Gastrocnemius medialis (tissue), 4 donors: ENCODE measurements around the gene S100A14. TPM values are rescaled to one million over a fixed set of nuclear protein-coding genes. Genes with fewer than 3 reads are reported as not detected.
A peak's percentile ranks its signal among the peaks of the same experiment; 100 is the strongest.

Experiments
- ATAC-seq, 2 donors: fragments of 150-250 bp; one replicate each; pipeline ENCODE4 v1.9.1; 2016
- DNase-seq, 2 donors: peaks; one replicate each; pipeline ENCODE4 v3.0.0-alpha.2; 2019
- H3K27ac ChIP-seq, 4 donors: fragments of 200-600 bp; sonication (generic); 1 replicate in 1 of 4; 2 replicates in 3 of 4; pipeline ENCODE4 v1.5.1; 2016 to 2018; ENCODE audit warnings: mild to moderate bottlenecking in 2 of 4, moderate library complexity in 1 of 4
- H3K27me3 ChIP-seq, 3 donors: fragments of 200-600 bp; sonication (generic) in 2 of 3; 1 replicate in 1 of 3; 2 replicates in 2 of 3; pipeline versions ENCODE4 v1.5.1 to v1.6.0; 2016 to 2019; ENCODE audit warnings: mild to moderate bottlenecking in 1 of 3, moderate library complexity in 1 of 3
- H3K36me3 ChIP-seq, 2 donors: fragments of 200-600 bp; sonication (generic) in 1 of 2; one replicate each; pipeline ENCODE4 v1.5.1; 2017 to 2018
- H3K4me1 ChIP-seq, 2 donors: fragments of 200-600 bp; sonication (generic) in 1 of 2; one replicate each; pipeline ENCODE4 v1.5.1; 2016 to 2017; ENCODE audit warnings: mild to moderate bottlenecking in 2 of 2
- H3K4me3 ChIP-seq, 4 donors: fragments of 200-600 bp; sonication (generic) in 3 of 4; 1 replicate in 1 of 4; 2 replicates in 3 of 4; pipeline ENCODE4 v1.5.1; 2016 to 2019; ENCODE audit warnings: mild to moderate bottlenecking in 2 of 4
- H3K9me3 ChIP-seq, 3 donors: fragments of 200-600 bp; sonication (generic) in 2 of 3; 1 replicate in 1 of 3; 2 replicates in 2 of 3; pipeline ENCODE4 v1.5.1; 2016 to 2019
- CTCF ChIP-seq, 5 experiments: fragments of 450-650 bp in 3 of 5; fragments of 200-600 bp in 2 of 5; sonication (generic) in 2 of 5; IDR thresholded peaks in 4 of 5; conservative IDR thresholded peaks in 1 of 5; 1 replicate in 4 of 5; 2 replicates in 1 of 5; pipeline ENCODE4 v1.5.1; 2016 to 2019; ENCODE audit warnings: antibody characterized with exemption in 5 of 5, mild to moderate bottlenecking in 3 of 5, moderate library complexity in 3 of 5
- POLR2A ChIP-seq, 2 donors: fragments of 450-650 bp; IDR thresholded peaks; one replicate each; pipeline ENCODE4 v1.6.1; 2017; ENCODE audit warnings: antibody characterized with exemption in 2 of 2, mild to moderate bottlenecking in 2 of 2, moderate library complexity in 2 of 2
- in situ Hi-C, 4 donors: fragments of 200-750 bp; cut with MboI; loops; one replicate each; pipeline versions ENCODE4 v1.15.0 to v1.8.0; 2017; ENCODE audit warnings: low sequenced_read_pairs in 4 of 4
- intact Hi-C: fragments of 100-400 bp; cut with DNase I; formaldehyde crosslinking; loops from one replicate; pipeline ENCODE4 v1.15.1; 2023; ENCODE audit warnings: low total_unique reads
- total RNA-seq, 4 donors: library from RNA; depleted of rRNA; stranded (reverse); fragments of >200 nt; gene quantifications; one replicate each; pipeline versions ENCODE4 v1.1.0 to v1.2.3, GENCODE V29; 2016

The S100A14 gene
- total RNA-seq, 4 donors from 2014 or later: 1.8 TPM; not detected in 3

- Histone ChIP-seq H3K4me3 (peak overlapping the region in 1 of 4 donors; percentile 65), H3K36me3 (peaks cover 0 to 14% of the 10 kb centered on the region in 2 donors), H3K9me3 (no peaks in the 10 kb centered on the region), H3K27me3 (no peaks in the 10 kb centered on the region), H3K27ac (peak overlapping the region; percentile 82 to 88 (median 84)), H3K4me1 (peaks cover 21 to 25% of the 10 kb centered on the region in 2 donors)
- TF ChIP-seq CTCF (IDR thresholded peaks at IDR 0.05 in 4 of 5, conservative IDR thresholded peaks at IDR 0.05 in 1 of 5) (no peak), POLR2A (IDR thresholded peaks at IDR 0.05) (no peak)
- DNase-seq (no peak), ATAC-seq (no peak)
- in situ Hi-C loops: no loop called here
- intact Hi-C loops: loop anchor here (5.0 kb wide), 1 partner anchor 786 kb away; no protein-coding TSS in a partner anchor
These were observed 4.8 kb downstream of the S100A14 start for GRCh38 chr1:153611356-153611755.

GRCh38 chr1:153610811-153611301 lies 5.3 kb downstream of the S100A14 start:
- intact Hi-C loops: loop anchor here (5.0 kb wide), 1 partner anchor 786 kb away; no protein-coding TSS in a partner anchor
- no peaks in the 10 kb centered on the region for H3K27me3 ChIP-seq
- peaks cover 21 to 25% of the 10 kb centered on the region in 2 donors for H3K4me1 ChIP-seq
- TF ChIP-seq POLR2A (IDR thresholded peaks at IDR 0.05): no peak
- TF ChIP-seq CTCF (IDR thresholded peaks at IDR 0.05 in 4 of 5, conservative IDR thresholded peaks at IDR 0.05 in 1 of 5): no peak
- no peak overlapping the region for H3K4me3 ChIP-seq
- no peak for DNase-seq
- peak overlapping the region; percentile 82 to 88 (median 84) for H3K27ac ChIP-seq
- H3K36me3 ChIP-seq: peaks cover 0 to 14% of the 10 kb centered on the region in 2 donors
- ATAC-seq: no peak
- in situ Hi-C loops: no loop called here
- H3K9me3 ChIP-seq: no peaks in the 10 kb centered on the region

- DNase-seq: no peak
- H3K9me3 ChIP-seq: no peaks in the 10 kb centered on the region
- H3K27me3 ChIP-seq: no peaks in the 10 kb centered on the region
- no peak overlapping the region for H3K4me3 ChIP-seq
- no peak for TF ChIP-seq CTCF (IDR thresholded peaks at IDR 0.05 in 4 of 5, conservative IDR thresholded peaks at IDR 0.05 in 1 of 5)
- TF ChIP-seq POLR2A (IDR thresholded peaks at IDR 0.05): no peak
- peak overlapping the region; percentile 82 to 88 (median 84) for H3K27ac ChIP-seq
- in situ Hi-C loops (no loop called here), intact Hi-C loops (loop anchor here (5.0 kb wide), 1 partner anchor 787 kb away; no protein-coding TSS in a partner anchor)
- ATAC-seq: peak in 1 of 2 donors; percentile 36
- H3K36me3 ChIP-seq: peaks cover 0 to 14% of the 10 kb centered on the region in 2 donors
- H3K4me1 ChIP-seq: peaks cover 21 to 25% of the 10 kb centered on the region in 2 donors
These were observed 5.8 kb downstream of the S100A14 start for GRCh38 chr1:153610334-153610733.

GRCh38 chr1:153609585-153609907 lies 6.6 kb downstream of the S100A14 start:
- Histone ChIP-seq H3K9me3 (no peaks in the 10 kb centered on the region), H3K4me1 (peaks cover 21 to 25% of the 10 kb centered on the region in 2 donors), H3K36me3 (peaks cover 0 to 14% of the 10 kb centered on the region in 2 donors), H3K27me3 (no peaks in the 10 kb centered on the region), H3K27ac (peak overlapping the region; percentile 82 to 88 (median 84)), H3K4me3 (peak overlapping the region in 1 of 4 donors; percentile 51)
- ATAC-seq: no peak
- no peak for TF ChIP-seq CTCF (IDR thresholded peaks at IDR 0.05 in 4 of 5, conservative IDR thresholded peaks at IDR 0.05 in 1 of 5)
- no peak for TF ChIP-seq POLR2A (IDR thresholded peaks at IDR 0.05)
- in situ Hi-C loops: no loop called here
- intact Hi-C loops: no loop called here
- DNase-seq: no peak
